Activated naive CD4-positive, alpha-beta T cell treated with anti-CD3 and anti-CD28 coated beads, Interleukin-2, amount 50 U/mL, for 24 hours (primary cell): ENCODE results near the gene EIF6.
A peak's percentile ranks its signal among the peaks of the same experiment; 100 is the strongest.

Experiments used
- H3K27ac Mint-ChIP-seq: one replicate; pipeline ENCODE4 v1.8.0; 2021; ENCODE audit warnings: mild to moderate bottlenecking, mixed read lengths
- H3K27me3 Mint-ChIP-seq: one replicate; pipeline ENCODE4 v1.8.0; 2021; ENCODE audit warnings: mixed read lengths
- H3K36me3 Mint-ChIP-seq: one replicate; pipeline ENCODE4 v1.8.0; 2021; ENCODE audit warnings: mixed read lengths
- H3K4me1 Mint-ChIP-seq: one replicate; pipeline ENCODE4 v1.8.0; 2021; ENCODE audit warnings: mixed read lengths
- H3K4me3 Mint-ChIP-seq: one replicate; pipeline ENCODE4 v1.8.0; 2021; ENCODE audit warnings: mild to moderate bottlenecking, mixed read lengths
- H3K9me3 Mint-ChIP-seq: one replicate; pipeline ENCODE4 v1.8.0; 2021; ENCODE audit warnings: mixed read lengths

Gene EIF6

GRCh38 chr20:35291654-35292503, 7.3 kb upstream of the EIF6 start, which contains the start of gene FAM83C:
Gene FAM83C (minus strand): TSS chr20:35292425. CDS start chr20:35292304, 121 bp downstream.
- H3K27me3 Mint-ChIP-seq = no peaks in the 10 kb centered on the region
- H3K36me3 Mint-ChIP-seq = no peaks in the 10 kb centered on the region
- H3K9me3 Mint-ChIP-seq = no peaks in the 10 kb centered on the region
- no peak within 1 kb of the TSS for H3K4me3 Mint-ChIP-seq
- H3K27ac Mint-ChIP-seq = no peak within 1 kb of the TSS
- no peaks in the 10 kb centered on the region for H3K4me1 Mint-ChIP-seq

DNA sequence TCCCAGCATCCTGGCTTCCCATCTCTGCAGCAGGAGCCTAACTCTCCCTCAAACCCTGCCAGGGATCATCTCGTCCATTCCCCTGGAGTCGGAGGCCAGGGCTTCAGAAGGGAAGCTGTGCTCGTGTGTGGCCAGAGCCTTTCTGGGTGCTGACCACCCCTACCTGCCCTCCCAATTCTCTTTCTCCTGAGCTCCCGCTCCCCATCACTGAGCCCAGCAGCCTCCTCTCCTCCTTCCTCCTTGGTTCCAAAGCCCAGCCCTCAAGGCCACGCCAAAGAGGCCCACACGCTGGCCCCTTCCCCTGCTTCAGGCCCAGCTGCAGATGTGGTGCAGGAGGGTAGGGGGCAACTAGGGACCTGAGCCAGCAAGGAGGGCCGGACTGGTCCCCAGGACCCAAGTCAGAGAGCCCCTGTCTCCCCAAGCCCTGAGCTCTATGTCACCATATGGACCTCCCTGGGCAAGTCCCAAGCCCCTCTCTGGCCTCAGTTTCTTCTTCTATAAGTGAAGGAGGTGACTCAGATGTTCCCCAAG, 6.4 kb upstream of the EIF6 start:
- Mint-ChIP-seq H3K36me3 (no peaks in the 10 kb centered on the region), H3K9me3 (no peaks in the 10 kb centered on the region), H3K27ac (no peak overlapping the region), H3K4me3 (no peak overlapping the region), H3K4me1 (peaks cover 3% of the 10 kb centered on the region), H3K27me3 (no peaks in the 10 kb centered on the region)

GRCh38 chr20:35290186-35290886, 5.8 kb upstream of the EIF6 start:
- no peaks in the 10 kb centered on the region for H3K27me3 Mint-ChIP-seq
- no peaks in the 10 kb centered on the region for H3K36me3 Mint-ChIP-seq
- no peak overlapping the region for H3K27ac Mint-ChIP-seq
- H3K9me3 Mint-ChIP-seq = no peaks in the 10 kb centered on the region
- peaks cover 9% of the 10 kb centered on the region for H3K4me1 Mint-ChIP-seq
- H3K4me3 Mint-ChIP-seq = no peak overlapping the region

DNA sequence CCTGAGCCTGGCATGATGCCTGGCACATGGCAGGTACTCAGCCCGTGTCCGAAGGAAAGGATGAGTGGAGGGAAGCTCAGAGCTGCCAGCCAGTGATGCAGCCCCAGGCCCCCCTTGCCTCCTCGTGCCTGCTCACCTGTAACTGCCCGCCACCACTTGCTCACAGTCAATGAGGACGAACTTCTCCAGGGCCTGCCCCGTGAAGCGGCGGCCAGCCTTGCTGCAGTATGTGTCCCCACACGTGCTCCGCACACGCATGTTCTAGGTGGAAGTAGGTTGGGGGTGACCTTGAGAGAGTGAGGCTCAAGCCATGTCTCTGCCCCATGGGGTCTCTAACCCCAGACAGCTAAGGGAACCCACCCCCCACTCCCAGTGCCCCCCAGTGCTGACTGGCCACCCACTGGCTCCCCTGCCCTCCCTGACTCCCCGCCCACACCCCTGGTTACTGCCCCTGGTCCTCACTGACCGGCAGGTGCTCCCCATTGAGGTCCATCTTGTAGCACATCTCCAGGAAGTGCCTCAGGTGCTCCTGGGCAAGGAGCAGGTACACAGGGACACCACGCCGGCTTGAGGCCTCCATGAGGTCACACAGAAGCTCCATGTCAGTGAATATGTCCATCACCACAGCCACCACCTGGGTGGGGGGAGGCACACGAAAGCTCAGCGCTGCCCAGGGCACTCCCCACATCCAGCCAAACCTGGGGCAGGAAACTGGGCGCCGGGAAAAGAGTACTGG, 3.9 kb upstream of the EIF6 start:
- H3K27ac Mint-ChIP-seq = no peak overlapping the region

GRCh38 chr20:35287509-35288324, 3.1 kb upstream of the EIF6 start:
- peaks cover 23% of the 10 kb centered on the region for H3K4me1 Mint-ChIP-seq
- H3K27ac Mint-ChIP-seq = no peak overlapping the region
- H3K27me3 Mint-ChIP-seq = no peaks in the 10 kb centered on the region
- H3K36me3 Mint-ChIP-seq = peaks cover 3% of the 10 kb centered on the region
- no peak overlapping the region for H3K4me3 Mint-ChIP-seq
- H3K9me3 Mint-ChIP-seq = no peaks in the 10 kb centered on the region

More for the DNA sequence above, 3.9 kb upstream of the EIF6 start:
- Mint-ChIP-seq H3K9me3 (no peaks in the 10 kb centered on the region), H3K4me3 (no peak overlapping the region), H3K36me3 (peaks cover 3% of the 10 kb centered on the region), H3K27me3 (no peaks in the 10 kb centered on the region), H3K4me1 (peaks cover 19% of the 10 kb centered on the region)

- no peaks in the 10 kb centered on the region for H3K9me3 Mint-ChIP-seq
These were observed 2.4 kb upstream of the EIF6 start for GRCh38 chr20:35286899-35287508.

DNA sequence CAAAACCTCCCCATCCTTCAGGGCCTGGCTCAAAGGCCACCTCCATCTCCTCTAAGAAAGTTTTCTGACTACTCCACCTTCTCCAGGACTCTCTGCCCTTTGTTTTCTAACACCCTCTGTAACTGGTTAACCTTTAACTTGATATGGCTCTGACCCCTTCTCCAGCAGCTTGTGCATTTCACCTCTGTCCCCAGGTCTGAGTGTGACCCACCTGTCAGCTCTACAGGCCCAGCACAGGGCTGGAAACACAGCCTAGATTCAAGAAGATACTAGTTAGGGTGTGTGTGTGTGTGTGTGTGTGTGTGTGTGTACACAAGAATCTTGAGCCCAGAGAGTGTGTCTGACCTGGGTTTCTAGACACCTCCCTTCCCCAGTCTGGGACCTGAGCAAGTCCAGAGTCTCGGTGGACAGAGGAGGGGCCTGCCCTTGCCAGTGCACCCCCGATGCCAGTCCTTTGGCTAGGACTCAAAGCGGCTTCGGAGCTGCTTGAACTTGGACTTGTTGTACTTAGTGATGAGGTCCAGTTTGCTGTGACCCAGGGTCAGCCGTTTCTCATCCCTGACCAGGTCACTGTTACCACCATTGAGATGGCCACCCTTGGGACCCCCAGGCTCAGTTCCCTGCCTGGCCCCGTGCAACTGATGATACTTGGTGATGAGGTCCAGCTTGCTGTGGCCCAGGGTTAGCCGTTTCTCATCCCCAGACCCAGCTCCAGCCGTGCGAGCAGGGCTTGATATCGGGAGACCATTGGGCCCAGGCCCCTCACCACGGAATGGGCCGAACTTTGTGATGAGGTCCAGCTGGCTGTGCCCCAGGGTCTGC, 1.7 kb upstream of the EIF6 start:
- Mint-ChIP-seq H3K4me3 (peak overlapping the region; percentile 91), H3K27ac (peak overlapping the region; percentile 64), H3K4me1 (peaks cover 30% of the 10 kb centered on the region), H3K27me3 (no peaks in the 10 kb centered on the region), H3K9me3 (no peaks in the 10 kb centered on the region), H3K36me3 (peaks cover 7% of the 10 kb centered on the region)

More at GRCh38 chr20:35286899-35287508, 2.4 kb upstream of the EIF6 start:
- Mint-ChIP-seq H3K36me3 (peaks cover 5% of the 10 kb centered on the region), H3K4me3 (no peak overlapping the region), H3K27me3 (no peaks in the 10 kb centered on the region), H3K4me1 (peaks cover 27% of the 10 kb centered on the region), H3K27ac (no peak overlapping the region)

- H3K27ac Mint-ChIP-seq = peak overlapping the region; percentile 64
- peaks cover 7% of the 10 kb centered on the region for H3K36me3 Mint-ChIP-seq
- H3K27me3 Mint-ChIP-seq = no peaks in the 10 kb centered on the region
- H3K9me3 Mint-ChIP-seq = no peaks in the 10 kb centered on the region
- H3K4me3 Mint-ChIP-seq = peak overlapping the region; percentile 91
- peaks cover 30% of the 10 kb centered on the region for H3K4me1 Mint-ChIP-seq
These were observed 1.2 kb upstream of the EIF6 start for GRCh38 chr20:35285806-35286076.

DNA sequence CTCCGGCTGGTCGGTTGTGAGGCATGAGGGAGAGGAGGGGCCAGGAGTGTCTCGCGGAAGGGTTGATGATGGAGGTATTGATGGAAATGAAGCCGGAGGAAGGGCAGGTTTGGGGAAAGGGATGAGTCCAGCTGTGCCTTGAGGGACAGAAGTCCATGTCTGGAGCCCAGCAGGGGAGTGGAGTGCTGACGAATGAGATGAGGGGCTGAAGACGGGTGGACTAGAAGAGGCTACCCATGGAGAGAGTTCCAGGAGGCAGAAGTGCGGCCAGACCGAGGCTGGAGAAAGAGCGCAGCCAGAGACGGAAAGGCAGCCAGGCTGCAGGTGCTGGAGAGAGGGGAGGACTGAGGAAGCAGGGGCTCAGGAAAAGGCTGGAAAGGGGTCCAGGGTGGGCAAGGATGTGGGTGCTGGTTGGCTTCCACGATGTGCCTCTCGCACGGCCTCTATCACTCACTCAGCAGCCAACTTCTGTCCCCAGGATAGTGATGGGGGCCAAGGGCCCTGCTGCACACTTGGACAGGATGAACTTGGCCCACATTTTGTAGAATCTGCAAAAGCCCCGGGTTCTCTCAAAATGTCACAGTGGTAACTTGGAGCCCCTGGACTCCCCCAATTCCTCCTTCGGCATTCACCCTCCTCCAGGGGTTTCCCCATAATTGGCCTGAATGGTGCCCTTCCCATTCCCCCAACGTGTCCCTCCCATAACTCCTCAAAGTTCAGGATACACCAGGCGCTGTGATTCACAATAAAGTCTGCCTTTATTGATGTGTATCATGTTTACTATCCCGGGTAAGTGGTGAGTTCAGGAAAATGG, 627 bp upstream of the EIF6 start:
- Mint-ChIP-seq H3K36me3 (peaks cover 9% of the 10 kb centered on the region), H3K27me3 (no peaks in the 10 kb centered on the region), H3K27ac (peak overlapping the region; percentile 97), H3K9me3 (no peaks in the 10 kb centered on the region), H3K4me3 (peak overlapping the region; percentile 91), H3K4me1 (peaks cover 30% of the 10 kb centered on the region)

GRCh38 chr20:35283441-35284266, 918 bp downstream of the EIF6 start:
- no peaks in the 10 kb centered on the region for H3K9me3 Mint-ChIP-seq
- no peaks in the 10 kb centered on the region for H3K27me3 Mint-ChIP-seq
- H3K27ac Mint-ChIP-seq = peak overlapping the region; percentile 86
- peaks cover 14% of the 10 kb centered on the region for H3K36me3 Mint-ChIP-seq
- peak overlapping the region; percentile 91 for H3K4me3 Mint-ChIP-seq
- H3K4me1 Mint-ChIP-seq = peaks cover 30% of the 10 kb centered on the region

DNA sequence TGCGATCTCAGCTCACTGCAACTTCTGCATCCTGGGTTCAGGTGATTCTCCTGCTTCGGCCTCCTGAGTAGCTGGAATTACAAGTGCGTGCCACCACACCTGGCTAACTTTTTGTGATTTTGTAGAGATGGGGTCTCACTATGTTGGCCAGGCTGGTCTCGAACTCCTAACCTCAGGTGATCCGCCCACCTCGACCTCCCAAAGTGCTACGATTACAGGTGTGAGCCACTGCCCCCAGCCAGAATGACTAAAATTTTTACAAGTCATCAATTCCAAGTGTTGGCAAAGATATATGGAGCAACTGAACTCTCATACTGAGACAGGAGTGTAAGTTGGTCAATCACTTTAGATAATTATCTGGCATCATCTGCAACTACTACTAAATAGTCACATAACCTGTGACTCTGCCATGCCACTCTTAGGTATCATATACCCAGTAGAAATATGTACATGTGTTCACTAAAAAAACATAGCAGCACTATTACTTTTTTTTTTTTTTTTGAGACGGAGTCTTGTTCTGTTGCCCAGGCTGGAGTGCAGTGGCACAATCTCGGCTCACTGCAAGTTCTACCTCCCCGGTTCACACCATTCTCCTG, 3.0 kb downstream of the EIF6 start:
- Mint-ChIP-seq H3K36me3 (peaks cover 18% of the 10 kb centered on the region), H3K27me3 (no peaks in the 10 kb centered on the region), H3K27ac (no peak overlapping the region), H3K4me1 (peaks cover 30% of the 10 kb centered on the region), H3K4me3 (no peak overlapping the region), H3K9me3 (no peaks in the 10 kb centered on the region)

DNA sequence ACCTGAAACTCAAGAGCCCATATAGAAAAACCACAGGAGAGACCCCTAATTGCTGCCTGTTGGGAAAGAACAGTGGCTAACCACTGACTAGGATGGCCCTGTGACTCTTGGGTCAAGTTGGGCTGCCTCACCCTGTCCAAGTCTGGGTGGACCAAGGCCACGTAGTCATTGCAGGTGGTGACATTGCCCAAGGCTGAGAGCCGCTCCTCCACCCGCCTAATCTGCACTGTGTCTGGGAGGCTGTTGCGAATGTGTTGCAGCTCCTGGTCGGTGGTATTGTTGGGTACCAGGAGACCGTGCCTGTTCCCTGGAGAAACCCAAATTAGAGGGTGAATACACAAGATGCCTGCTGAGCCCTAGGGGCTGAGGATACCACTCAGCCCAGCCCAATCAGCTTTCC, 4.0 kb downstream of the EIF6 start:
- Mint-ChIP-seq H3K36me3 (peaks cover 18% of the 10 kb centered on the region), H3K27ac (no peak overlapping the region)

More for the DNA sequence above, 4.0 kb downstream of the EIF6 start:
- Mint-ChIP-seq H3K9me3 (no peaks in the 10 kb centered on the region), H3K27me3 (no peaks in the 10 kb centered on the region), H3K4me1 (peaks cover 30% of the 10 kb centered on the region), H3K4me3 (no peak overlapping the region)
